ENCODE results near the gene YWHAH.

GRCh38 chr22:31943978-31944699 is at the start of gene YWHAH:
- TF ChIP-seq ZNF274 (IDR thresholded peaks at IDR 0.05; ENCODE audit: borderline replicate concordance, extremely low read depth, low read length) (no peak), MAFK (IDR thresholded peaks at IDR 0.05; ENCODE audit: low read depth, low read length) (no peak), RAD21 (IDR thresholded peaks at IDR 0.05 in 1 of 2, conservative IDR thresholded peaks at IDR 0.05 in 1 of 2; ENCODE audit: low read depth in 2 of 2, low read length in 2 of 2) (peak in 1 of 2 experiments; percentile 7; a peak in 1 of 4 replicates), POLR2A (IDR thresholded peaks at IDR 0.05; ENCODE audit: control extremely low read depth in 1 of 2, low read depth in 2 of 2, low read length in 2 of 2) (peak; percentile 59 to 97)
- TF ChIP-seq, protein P1, sequence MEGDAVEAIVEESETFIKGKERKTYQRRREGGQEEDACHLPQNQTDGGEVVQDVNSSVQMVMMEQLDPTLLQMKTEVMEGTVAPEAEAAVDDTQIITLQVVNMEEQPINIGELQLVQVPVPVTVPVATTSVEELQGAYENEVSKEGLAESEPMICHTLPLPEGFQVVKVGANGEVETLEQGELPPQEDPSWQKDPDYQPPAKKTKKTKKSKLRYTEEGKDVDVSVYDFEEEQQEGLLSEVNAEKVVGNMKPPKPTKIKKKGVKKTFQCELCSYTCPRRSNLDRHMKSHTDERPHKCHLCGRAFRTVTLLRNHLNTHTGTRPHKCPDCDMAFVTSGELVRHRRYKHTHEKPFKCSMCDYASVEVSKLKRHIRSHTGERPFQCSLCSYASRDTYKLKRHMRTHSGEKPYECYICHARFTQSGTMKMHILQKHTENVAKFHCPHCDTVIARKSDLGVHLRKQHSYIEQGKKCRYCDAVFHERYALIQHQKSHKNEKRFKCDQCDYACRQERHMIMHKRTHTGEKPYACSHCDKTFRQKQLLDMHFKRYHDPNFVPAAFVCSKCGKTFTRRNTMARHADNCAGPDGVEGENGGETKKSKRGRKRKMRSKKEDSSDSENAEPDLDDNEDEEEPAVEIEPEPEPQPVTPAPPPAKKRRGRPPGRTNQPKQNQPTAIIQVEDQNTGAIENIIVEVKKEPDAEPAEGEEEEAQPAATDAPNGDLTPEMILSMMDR (IDR thresholded peaks at IDR 0.05; ENCODE audit: control extremely low read depth in 1 of 3, insufficient read depth in 1 of 3, low read depth in 1 of 3, low read length in 3 of 3) = no peak

Data from H1 (cell line).